Measurements from ENCODE around the gene RPS6KA2.

Gene RPS6KA2

GRCh38 chr6:166460473-166461437, 166.3 kb downstream of the RPS6KA2 start:
- H3K4me3 ChIP-seq (ENCODE audit: low read length), result no peak overlapping the region
- no peak for DNase-seq (ENCODE audit: low read depth)
- no peak for TF ChIP-seq CTCF (conservative IDR thresholded peaks at IDR 0.05; ENCODE audit: low read depth, low read length)

GRCh38 chr6:166459906-166460305, 167.1 kb downstream of the RPS6KA2 start:
- DNase-seq (ENCODE audit: low read depth), result no peak
- no peak for TF ChIP-seq CTCF (conservative IDR thresholded peaks at IDR 0.05; ENCODE audit: low read depth, low read length)

GRCh38 chr6:166459272-166459671, 167.8 kb downstream of the RPS6KA2 start:
- no peak for TF ChIP-seq CTCF (conservative IDR thresholded peaks at IDR 0.05; ENCODE audit: low read depth, low read length)
- H3K4me3 ChIP-seq (ENCODE audit: low read length), result no peak overlapping the region
- no peak for DNase-seq (ENCODE audit: low read depth)

More at GRCh38 chr6:166459906-166460305, 167.1 kb downstream of the RPS6KA2 start:
- no peak overlapping the region for H3K4me3 ChIP-seq (ENCODE audit: low read length)

GRCh38 chr6:166456395-166457156, 170.5 kb downstream of the RPS6KA2 start:
- peak; percentile 74 for TF ChIP-seq CTCF (conservative IDR thresholded peaks at IDR 0.05; ENCODE audit: low read depth, low read length)
- H3K4me3 ChIP-seq (ENCODE audit: low read length), result no peak overlapping the region
- DNase-seq (ENCODE audit: low read depth), result peak; percentile 79

- H3K4me3 ChIP-seq (ENCODE audit: low read length), result no peak overlapping the region
- no peak for DNase-seq (ENCODE audit: low read depth)
- TF ChIP-seq CTCF (conservative IDR thresholded peaks at IDR 0.05; ENCODE audit: low read depth, low read length), result no peak
Observed at GRCh38 chr6:166454692-166455515, 172.1 kb downstream of the RPS6KA2 start.

GRCh38 chr6:166453651-166454050, 173.4 kb downstream of the RPS6KA2 start:
- no peak for TF ChIP-seq CTCF (conservative IDR thresholded peaks at IDR 0.05; ENCODE audit: low read depth, low read length)
- DNase-seq (ENCODE audit: low read depth), result no peak
- H3K4me3 ChIP-seq (ENCODE audit: low read length), result no peak overlapping the region

Data from retinal pigment epithelial cell (primary cell).